IPS DF 6.9 (cell line): ENCODE measurements around the gene CACNA1D.

ENCODE experiments used
- DNase-seq: peaks from one replicate; pipeline ENCODE4 v3.0.0-alpha.2; 2013; ENCODE audit warnings: low read depth, low spot score
- H3K27ac ChIP-seq: one replicate; pipeline ENCODE4 v1.5.1; 2013; ENCODE audit warnings: low read length, control low read depth
- H3K27me3 ChIP-seq: 2 replicates; pipeline ENCODE4 v1.6.1; 2013; ENCODE audit warnings: mild to moderate bottlenecking, low read length; ENCODE audit not compliant: control insufficient read depth, insufficient read depth
- H3K36me3 ChIP-seq: 2 replicates; pipeline ENCODE4 v1.6.1; 2013; ENCODE audit warnings: low read length; ENCODE audit not compliant: control insufficient read depth, insufficient read depth
- H3K4me1 ChIP-seq: 2 replicates; pipeline ENCODE4 v1.6.1; 2013; ENCODE audit warnings: low read length; ENCODE audit not compliant: control insufficient read depth, insufficient read depth
- H3K4me3 ChIP-seq: 2 replicates; pipeline ENCODE4 v1.5.1; 2013; ENCODE audit warnings: mild to moderate bottlenecking, low read length
- H3K9me3 ChIP-seq: 2 replicates; pipeline ENCODE4 v1.6.1; 2013; ENCODE audit warnings: low read length, inconsistent platforms; ENCODE audit not compliant: control insufficient read depth, insufficient read depth
- WGBS: extraction: QIAGEN DNeasy Blood & Tissue Kit; methylation state at CpG from one replicate; pipeline ENCODE4 v1.1.7; 2013; ENCODE audit warnings: mixed read lengths, missing lambda C conversion rate; ENCODE audit not compliant: insufficient read length, insufficient coverage; 5-methylcytosine and 5-hydroxymethylcytosine counted together

CACNA1D gene

DNA sequence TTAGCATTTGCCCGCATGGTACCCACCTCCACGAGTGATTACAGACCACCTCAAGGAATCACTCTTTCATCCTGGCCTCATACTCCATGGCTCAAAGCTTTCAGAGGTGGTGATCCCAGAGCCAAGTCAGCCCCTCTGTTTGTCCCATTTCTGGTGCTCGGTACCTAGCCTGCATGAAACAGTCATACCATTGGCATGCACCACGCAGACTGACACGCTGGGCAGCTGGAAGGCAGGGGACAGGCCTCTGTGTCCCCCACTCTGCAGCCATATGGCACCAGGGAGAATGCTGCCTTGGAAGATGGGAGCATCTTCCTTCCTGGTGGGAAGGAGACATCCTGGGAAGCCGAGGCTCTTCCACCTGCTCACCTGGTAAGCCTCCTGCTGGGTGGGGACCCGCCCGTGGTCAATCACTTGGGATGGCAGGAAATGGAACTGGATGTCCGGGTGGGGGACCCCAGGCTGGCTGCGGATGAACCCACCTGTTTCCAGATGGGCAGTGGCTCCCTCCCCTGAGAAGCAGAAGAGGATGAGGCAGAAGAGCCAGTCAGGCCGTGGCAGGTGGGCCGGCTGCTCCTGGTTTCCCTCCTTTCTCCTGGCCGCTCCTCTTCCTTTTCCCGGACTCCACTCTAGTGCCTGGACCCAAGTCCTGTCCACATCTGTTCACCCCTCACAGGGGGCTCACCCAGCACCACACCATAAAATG, 324.9 kb downstream of the CACNA1D start:
- Histone ChIP-seq H3K27me3 (no peaks in the 10 kb centered on the region), H3K9me3 (no peaks in the 10 kb centered on the region), H3K4me3 (no peak overlapping the region), H3K27ac (no peak overlapping the region), H3K36me3 (peaks cover 18% of the 10 kb centered on the region; the same call in 1 of the 2 replicates), H3K4me1 (no peaks in the 10 kb centered on the region)
- DNase-seq, result no peak
- no CpG with 5 or more reads among the region's 14 CpGs for WGBS

- H3K27me3 ChIP-seq, result no peaks in the 10 kb centered on the region
- peaks cover 18% of the 10 kb centered on the region; the same call in 1 of the 2 replicates for H3K36me3 ChIP-seq
- no peak overlapping the region for H3K4me3 ChIP-seq
- WGBS, result no CpG with 5 or more reads among the region's 5 CpGs
- H3K4me1 ChIP-seq, result no peaks in the 10 kb centered on the region
- no peaks in the 10 kb centered on the region for H3K9me3 ChIP-seq
- DNase-seq, result no peak
- no peak overlapping the region for H3K27ac ChIP-seq
These were observed 325.7 kb downstream of the CACNA1D start for GRCh38 chr3:53820084-53820483.

GRCh38 chr3:53820756-53821580, 326.6 kb downstream of the CACNA1D start:
- H3K36me3 ChIP-seq, result peaks cover 18% of the 10 kb centered on the region; the same call in 1 of the 2 replicates
- no peak for DNase-seq
- WGBS, result no CpG with 5 or more reads among the region's 21 CpGs

GRCh38 chr3:53821631-53822121, 327.3 kb downstream of the CACNA1D start:
- no CpG with 5 or more reads among the region's 5 CpGs for WGBS
- Histone ChIP-seq H3K4me3 (no peak overlapping the region), H3K27me3 (no peaks in the 10 kb centered on the region), H3K4me1 (no peaks in the 10 kb centered on the region), H3K9me3 (no peaks in the 10 kb centered on the region), H3K36me3 (peaks cover 18% of the 10 kb centered on the region; the same call in 1 of the 2 replicates), H3K27ac (no peak overlapping the region)
- no peak for DNase-seq

More at GRCh38 chr3:53820756-53821580, 326.6 kb downstream of the CACNA1D start:
- H3K4me1 ChIP-seq, result no peaks in the 10 kb centered on the region
- no peak overlapping the region for H3K4me3 ChIP-seq
- no peaks in the 10 kb centered on the region for H3K9me3 ChIP-seq
- no peaks in the 10 kb centered on the region for H3K27me3 ChIP-seq
- no peak overlapping the region for H3K27ac ChIP-seq

DNA sequence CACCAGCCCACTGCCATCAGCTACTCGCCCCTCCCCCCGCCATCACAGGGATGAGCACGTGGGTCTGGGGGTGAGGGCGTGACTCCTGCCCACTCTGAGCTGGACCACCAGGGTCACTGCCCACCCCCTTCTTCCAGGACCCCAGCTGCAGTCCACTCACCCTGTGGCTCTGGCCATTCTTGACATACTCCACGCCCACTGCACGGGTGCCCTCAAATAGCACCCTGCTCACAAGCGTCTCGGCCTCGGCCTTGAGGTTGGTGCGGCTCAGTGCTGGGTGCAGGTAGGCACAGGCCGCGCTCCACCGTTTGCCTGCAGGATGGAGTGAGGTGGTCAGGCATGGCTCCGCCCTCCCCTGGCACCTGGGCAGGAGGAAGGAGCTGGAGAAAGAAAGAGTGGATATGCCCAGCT, 327.9 kb downstream of the CACNA1D start:
- WGBS, result no CpG with 5 or more reads among the region's 14 CpGs
- H3K4me1 ChIP-seq, result no peaks in the 10 kb centered on the region
- H3K27me3 ChIP-seq, result no peaks in the 10 kb centered on the region
- H3K4me3 ChIP-seq, result no peak overlapping the region
- peaks cover 14% of the 10 kb centered on the region; the same call in 1 of the 2 replicates for H3K36me3 ChIP-seq
- DNase-seq, result no peak
- H3K9me3 ChIP-seq, result no peaks in the 10 kb centered on the region
- no peak overlapping the region for H3K27ac ChIP-seq

DNA sequence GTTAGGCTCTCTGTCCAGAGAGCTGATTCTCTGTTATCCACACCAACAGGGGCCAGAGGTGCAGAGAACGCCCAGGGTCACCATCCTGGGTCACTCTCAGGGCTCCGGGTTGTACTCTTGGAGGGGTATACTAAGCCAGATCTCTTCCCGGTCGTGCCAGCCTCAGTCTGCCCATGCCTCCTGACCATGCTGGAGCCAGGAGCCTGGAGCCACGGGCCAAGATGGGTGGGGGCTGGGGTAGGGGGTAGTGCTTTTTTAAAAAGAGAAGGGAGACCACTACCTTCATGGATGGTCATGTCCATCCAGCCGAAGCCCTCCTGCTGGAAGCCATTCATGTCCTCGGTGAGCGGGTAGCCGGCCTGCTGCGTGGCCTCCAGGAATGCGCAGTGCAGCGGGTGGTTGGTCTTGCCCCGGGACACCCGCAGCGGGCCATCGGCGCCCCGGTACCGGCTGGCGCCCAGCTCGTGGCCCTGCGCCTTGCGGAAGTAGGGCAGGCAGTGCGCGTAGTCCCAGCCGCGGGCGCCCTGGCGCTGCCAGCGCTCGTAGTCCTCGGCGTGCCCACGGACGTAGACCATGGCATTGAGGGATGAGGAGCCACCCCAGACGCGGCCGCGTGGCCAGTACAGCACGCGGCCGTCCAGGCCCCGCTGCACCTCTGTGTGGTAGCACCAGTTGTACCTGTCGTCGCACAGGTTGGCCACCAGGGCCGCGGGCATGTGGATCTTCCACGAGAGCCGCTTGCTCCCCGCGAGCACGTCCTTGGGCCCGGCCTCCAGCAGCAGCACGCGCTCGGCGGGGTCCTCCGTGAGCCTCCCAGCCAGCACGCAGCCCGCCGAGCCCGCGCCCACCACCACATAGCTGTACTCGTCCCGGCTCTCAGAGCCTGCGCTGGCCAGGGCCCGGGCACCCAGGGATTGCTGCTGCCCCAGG, 328.9 kb downstream of the CACNA1D start:
- no peaks in the 10 kb centered on the region for H3K9me3 ChIP-seq
- no peak overlapping the region for H3K4me3 ChIP-seq
- no peaks in the 10 kb centered on the region for H3K4me1 ChIP-seq
- H3K27ac ChIP-seq, result no peak overlapping the region
- no peaks in the 10 kb centered on the region for H3K27me3 ChIP-seq
- WGBS, result no CpG with 5 or more reads among the region's 67 CpGs
- H3K36me3 ChIP-seq, result peaks cover 12% of the 10 kb centered on the region; the same call in 1 of the 2 replicates
- DNase-seq, result no peak

GRCh38 chr3:53823956-53824657, 329.7 kb downstream of the CACNA1D start:
- no CpG with 5 or more reads among the region's 10 CpGs for WGBS
- Histone ChIP-seq H3K27ac (no peak overlapping the region), H3K27me3 (no peaks in the 10 kb centered on the region), H3K9me3 (no peaks in the 10 kb centered on the region), H3K36me3 (peaks cover 9% of the 10 kb centered on the region; the same call in 1 of the 2 replicates), H3K4me3 (no peak overlapping the region), H3K4me1 (no peaks in the 10 kb centered on the region)
- no peak for DNase-seq

- no peaks in the 10 kb centered on the region for H3K4me1 ChIP-seq
- H3K4me3 ChIP-seq, result no peak overlapping the region
- 0 out of 2 replicates have a peak, but pooled peaks cover 4% of the 10 kb centered on the region for H3K36me3 ChIP-seq
- no peaks in the 10 kb centered on the region for H3K27me3 ChIP-seq
- DNase-seq, result no peak
- no peaks in the 10 kb centered on the region for H3K9me3 ChIP-seq
- no CpG with 5 or more reads among the region's 4 CpGs for WGBS
- H3K27ac ChIP-seq, result no peak overlapping the region
These were observed 330.4 kb downstream of the CACNA1D start for GRCh38 chr3:53824795-53825194.

DNA sequence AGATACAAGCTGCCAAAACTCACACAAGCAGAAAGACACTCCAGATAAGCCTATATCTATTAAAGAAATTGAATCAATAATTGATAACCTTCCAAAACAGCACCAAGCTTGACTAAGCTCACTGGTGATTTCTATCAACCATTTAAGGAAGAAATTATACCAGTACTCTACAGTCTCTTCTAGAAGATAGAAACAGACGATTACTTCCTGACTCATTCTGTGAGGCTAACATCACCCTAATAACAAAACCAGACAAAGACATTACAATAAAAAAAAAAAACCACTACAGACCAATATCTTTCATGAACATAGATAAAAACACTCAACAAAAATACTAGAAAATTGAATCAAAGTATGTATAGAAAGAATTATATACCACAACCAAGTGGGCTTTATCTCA, 331.6 kb downstream of the CACNA1D start:
- no CpG with 5 or more reads among the region's 1 CpG for WGBS
- no peak overlapping the region for H3K27ac ChIP-seq
- no peak for DNase-seq
- H3K4me3 ChIP-seq, result no peak overlapping the region
- H3K4me1 ChIP-seq, result no peaks in the 10 kb centered on the region
- H3K27me3 ChIP-seq, result no peaks in the 10 kb centered on the region
- 0 out of 2 replicates have a peak, but pooled peaks cover 4% of the 10 kb centered on the region for H3K36me3 ChIP-seq
- no peaks in the 10 kb centered on the region for H3K9me3 ChIP-seq
